ENCODE results near the gene BACH2. TPM values are rescaled to one million over a fixed set of nuclear protein-coding genes. Genes with fewer than 3 reads are reported as not detected.

Gene BACH2
- total and polyA plus RNA-seq, 2 experiments from 2014 or later, result 1.6 to 5.7 TPM

- Histone ChIP-seq H3K9me2 (ENCODE audit: insufficient read depth) (no peaks in the 10 kb centered on the region), H3K27ac (ENCODE audit: low read depth) (no peak overlapping the region), H4K20me1 (replicated peaks; ENCODE audit: insufficient read depth) (no peaks in the 10 kb centered on the region), H3K79me2 (replicated peaks; ENCODE audit: insufficient read depth) (no peaks in the 10 kb centered on the region), H3K27me3 (ENCODE audit: insufficient read depth) (no peaks in the 10 kb centered on the region), H3K4me1 (ENCODE audit: insufficient read depth) (no peaks in the 10 kb centered on the region), H3K4me3 (no peak overlapping the region), H3K36me3 (ENCODE audit: insufficient read depth) (no peaks in the 10 kb centered on the region), H3F3A (replicated peaks; ENCODE audit: low read depth) (no peaks in the 10 kb centered on the region), H2AFZ (no peak overlapping the region), H3K4me2 (no peak overlapping the region)
- H3K27ac Mint-ChIP-seq, result no peak overlapping the region
- no peaks in the 10 kb centered on the region for H3K27me3 Mint-ChIP-seq (ENCODE audit: insufficient read depth, low read depth, poor library complexity)
- H3K9me3 Mint-ChIP-seq, result no peaks in the 10 kb centered on the region
- no peak for DNase-seq (ENCODE audit: low spot score)
- H3K36me3 Mint-ChIP-seq (ENCODE audit: low read depth), result no peaks in the 10 kb centered on the region
- TF ChIP-seq REST (IDR thresholded peaks at IDR 0.05; ENCODE audit: unreplicated experiment), result no peak
- TF ChIP-seq EZH2phosphoT487 (IDR thresholded peaks at IDR 0.05; ENCODE audit: unreplicated experiment), result no peak
- TF ChIP-seq ETS1 (IDR thresholded peaks at IDR 0.05), result no peak
- no peak for TF ChIP-seq STAT1 (IDR thresholded peaks at IDR 0.05; ENCODE audit: unreplicated experiment)
- TF ChIP-seq CREB1 (CRISPR knock-in tag; IDR thresholded peaks at IDR 0.05; ENCODE audit: low read depth), result no peak
- TF ChIP-seq EZH2 (IDR thresholded peaks at IDR 0.05; ENCODE audit: low read depth, unreplicated experiment), result no peak
- no peak for TF ChIP-seq ZNF331 (CRISPR knock-in tag; IDR thresholded peaks at IDR 0.05; ENCODE audit: low read depth)
- H3K4me3 Mint-ChIP-seq, result no peak overlapping the region
- ATAC-seq, result no peak
- peaks cover 5% of the 10 kb centered on the region; the same call in 1 of the 3 replicates for H3K4me1 Mint-ChIP-seq
Measured at GRCh38 chr6:90178384-90178855, 118.2 kb downstream of the BACH2 start.

- H3K27ac Mint-ChIP-seq, result no peak overlapping the region
- no peak for TF ChIP-seq JUNB (IDR thresholded peaks at IDR 0.05; ENCODE audit: unreplicated experiment)
- no peak for TF ChIP-seq ETS1 (IDR thresholded peaks at IDR 0.05)
- no peak for TF ChIP-seq ZNF114 (CRISPR knock-in tag; IDR thresholded peaks at IDR 0.05)
- TF ChIP-seq ZNF331 (CRISPR knock-in tag; IDR thresholded peaks at IDR 0.05; ENCODE audit: low read depth), result no peak
- no peak for TF ChIP-seq NANOG (IDR thresholded peaks at IDR 0.05; ENCODE audit: borderline replicate concordance)
- TF ChIP-seq EZH2phosphoT487 (IDR thresholded peaks at IDR 0.05; ENCODE audit: unreplicated experiment), result no peak
- no peak for TF ChIP-seq CTCF (conservative IDR thresholded peaks at IDR 0.05; ENCODE audit: low read depth in 2 of 2)
- no peak for TF ChIP-seq STAT1 (IDR thresholded peaks at IDR 0.05; ENCODE audit: unreplicated experiment)
- TF ChIP-seq CREB1 (CRISPR knock-in tag; IDR thresholded peaks at IDR 0.05; ENCODE audit: low read depth), result no peak
- no peak for TF ChIP-seq POLR2AphosphoS5 (IDR thresholded peaks at IDR 0.05; ENCODE audit: low read depth)
Measured at GRCh38 chr6:90177544-90178383, 118.9 kb downstream of the BACH2 start.

More at GRCh38 chr6:90177544-90178383, 118.9 kb downstream of the BACH2 start:
- no peak for DNase-seq (ENCODE audit: low spot score)
- Histone ChIP-seq H3K9me2 (ENCODE audit: insufficient read depth) (no peaks in the 10 kb centered on the region), H3K27ac (ENCODE audit: low read depth) (no peak overlapping the region), H3F3A (replicated peaks; ENCODE audit: low read depth) (no peaks in the 10 kb centered on the region), H2AFZ (no peak overlapping the region), H3K4me3 (no peak overlapping the region), H3K4me1 (ENCODE audit: insufficient read depth) (no peaks in the 10 kb centered on the region), H3K36me3 (ENCODE audit: insufficient read depth) (no peaks in the 10 kb centered on the region), H3K4me2 (no peak overlapping the region), H3K27me3 (ENCODE audit: insufficient read depth) (no peaks in the 10 kb centered on the region), H3K79me2 (replicated peaks; ENCODE audit: insufficient read depth) (no peaks in the 10 kb centered on the region), H4K20me1 (replicated peaks; ENCODE audit: insufficient read depth) (no peaks in the 10 kb centered on the region)
- Mint-ChIP-seq H3K4me3 (no peak overlapping the region), H3K27me3 (ENCODE audit: insufficient read depth, low read depth, poor library complexity) (no peaks in the 10 kb centered on the region), H3K36me3 (ENCODE audit: low read depth) (no peaks in the 10 kb centered on the region), H3K4me1 (peaks cover 5% of the 10 kb centered on the region; the same call in 1 of the 3 replicates), H3K9me3 (no peaks in the 10 kb centered on the region)
- no peak for ATAC-seq

Measured in GM23338 (cell line).